HG02623 (cell line): ENCODE measurements around the gene POU2AF2.
"Not testable (repeated sequence)": the region's sequence is repeated elsewhere in the genome, so short reads cannot be mapped to it uniquely, and the experiment has no call there.

Experiments used
- ATAC-seq: cut with Tn5 transposase; IDR thresholded peaks from one replicate; pipeline ENCODE4 v1.9.1; 2021; ENCODE audit warnings: moderate library complexity; ENCODE audit not compliant: unreplicated experiment

Gene POU2AF2

DNA sequence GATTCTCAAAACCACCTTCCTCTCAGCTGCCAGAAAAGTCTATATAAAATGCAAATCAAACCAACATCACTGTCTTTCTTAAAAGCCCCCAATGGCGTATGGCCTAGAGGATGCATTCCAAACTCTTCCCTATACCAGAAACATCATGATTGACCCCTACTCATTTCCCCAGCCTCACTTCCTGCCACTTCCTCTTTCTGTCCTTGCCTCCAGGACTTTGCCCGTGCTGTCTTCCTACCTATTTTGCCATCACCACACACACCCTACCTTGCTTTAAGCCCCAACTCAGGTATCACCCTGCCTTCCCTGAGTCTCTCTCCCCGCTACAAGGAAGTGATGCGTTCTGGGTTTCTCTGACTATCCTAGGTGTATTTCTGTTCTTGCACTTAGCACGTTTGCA lies 8.1 kb downstream of the POU2AF2 start:
- no peak for ATAC-seq

DNA sequence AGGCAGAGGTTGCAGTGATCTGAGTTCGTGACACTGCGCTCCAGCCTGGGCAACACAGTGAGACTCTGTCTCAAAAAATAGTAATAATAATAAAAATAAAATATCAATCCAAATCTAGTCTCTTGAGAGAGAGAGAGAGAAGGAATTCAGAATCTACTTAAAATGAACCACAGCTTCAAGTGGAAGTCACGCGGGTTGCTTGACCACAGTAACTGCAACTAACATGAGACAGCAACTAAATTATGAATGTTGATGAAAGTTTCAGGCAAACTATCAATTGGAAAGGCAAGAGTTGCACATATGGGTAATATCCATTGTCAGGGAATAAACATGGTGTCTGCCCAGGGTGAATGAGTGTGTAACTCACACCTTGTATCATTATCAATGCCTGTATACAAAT lies 12.5 kb downstream of the POU2AF2 start:
- no peak for ATAC-seq

DNA sequence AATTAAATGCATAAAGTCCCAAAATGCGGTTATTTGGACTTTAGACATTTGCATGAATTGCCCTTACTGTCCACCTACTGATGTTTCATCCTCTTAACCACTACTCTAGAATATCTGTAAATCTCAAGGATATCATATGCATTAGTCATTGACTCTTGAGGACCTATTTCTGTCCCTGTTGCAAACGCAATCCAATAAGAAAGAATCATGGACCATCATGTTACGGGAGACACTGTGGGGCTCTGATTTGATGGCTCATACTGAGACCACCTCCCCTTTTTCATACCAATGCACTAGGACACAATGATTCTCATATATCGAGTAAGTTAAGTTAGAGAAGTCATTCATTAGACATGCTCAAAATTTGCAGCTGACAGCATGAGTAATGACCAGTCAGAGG lies 14.4 kb downstream of the POU2AF2 start:
- ATAC-seq = no peak

DNA sequence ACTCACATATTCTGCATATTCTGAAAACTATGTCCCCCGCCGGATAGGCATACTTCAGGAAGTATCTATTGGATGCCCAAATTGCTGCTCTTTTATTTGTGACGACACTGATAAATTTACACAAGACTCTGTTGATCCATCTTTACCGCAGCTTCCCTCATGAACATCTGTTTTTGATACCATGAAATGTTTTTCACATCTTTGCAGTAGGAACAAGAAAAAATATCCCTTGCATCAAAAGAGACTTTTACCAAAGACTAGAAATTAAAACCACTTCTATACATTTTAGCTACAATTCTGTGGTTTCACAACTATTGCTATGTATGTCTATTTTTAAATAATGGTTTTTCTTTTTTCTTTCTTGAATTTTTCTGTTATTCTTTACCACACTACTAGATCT lies 15.3 kb downstream of the POU2AF2 start:
- no peak for ATAC-seq

DNA sequence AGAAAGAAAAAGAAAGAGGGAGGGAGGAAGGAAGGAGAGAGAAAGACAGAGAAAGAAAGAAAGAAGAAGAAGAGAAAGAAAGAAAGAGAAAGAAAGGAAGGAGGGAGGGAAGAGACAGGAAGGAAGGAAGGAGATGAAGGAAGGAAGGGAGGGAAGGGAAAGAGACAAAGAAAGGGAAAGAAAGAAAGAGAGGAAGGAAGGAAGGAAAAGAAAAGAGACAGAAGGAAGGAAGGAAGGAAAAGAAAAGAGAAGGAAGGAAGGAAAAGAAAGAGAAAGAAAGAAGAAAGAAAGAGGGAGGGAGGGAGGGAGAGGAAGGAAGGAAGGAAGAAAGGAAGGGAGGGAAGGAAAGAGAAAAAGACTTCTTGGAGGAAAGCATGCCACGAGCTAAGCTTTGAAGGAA lies 19.1 kb downstream of the POU2AF2 start:
- no peak for ATAC-seq

DNA sequence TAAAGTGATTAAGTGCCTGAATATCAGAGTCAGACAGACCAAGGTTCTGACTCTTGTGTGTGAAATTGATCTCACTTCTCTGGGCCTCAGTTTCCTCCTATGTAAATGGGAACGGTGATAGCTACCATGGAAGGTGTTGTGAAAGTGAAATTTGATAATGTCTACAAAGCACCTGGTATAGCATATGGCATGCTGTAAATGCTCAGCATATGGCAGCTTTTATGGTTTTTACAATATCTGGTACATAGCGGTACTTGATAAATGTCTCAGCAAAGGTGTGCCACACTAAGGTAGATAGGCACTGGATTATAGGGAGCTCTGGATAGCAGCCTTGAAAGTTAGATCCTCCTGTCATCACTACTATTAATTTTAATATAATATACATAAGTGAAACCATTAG lies 19.9 kb downstream of the POU2AF2 start:
- ATAC-seq = no peak

DNA sequence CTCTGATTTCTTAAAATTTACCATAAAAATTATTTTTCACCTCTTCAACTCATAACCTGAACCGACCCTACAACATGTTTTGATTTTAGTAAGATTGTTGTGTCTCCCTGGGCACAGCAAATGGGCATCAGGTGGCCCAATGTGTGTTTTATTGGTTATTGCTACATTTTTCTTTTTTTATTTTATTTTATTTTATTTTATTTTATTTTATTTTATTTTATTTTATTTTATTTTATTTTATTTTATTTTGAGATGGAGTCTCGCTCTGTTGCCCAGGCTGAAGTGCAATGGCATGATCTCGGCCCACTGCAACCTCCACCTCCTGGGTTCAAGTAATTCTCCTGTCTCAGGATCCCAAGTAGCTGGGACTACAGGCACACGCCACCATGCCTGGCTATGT lies 22.8 kb downstream of the POU2AF2 start:
- ATAC-seq = not testable (repeated sequence)

DNA sequence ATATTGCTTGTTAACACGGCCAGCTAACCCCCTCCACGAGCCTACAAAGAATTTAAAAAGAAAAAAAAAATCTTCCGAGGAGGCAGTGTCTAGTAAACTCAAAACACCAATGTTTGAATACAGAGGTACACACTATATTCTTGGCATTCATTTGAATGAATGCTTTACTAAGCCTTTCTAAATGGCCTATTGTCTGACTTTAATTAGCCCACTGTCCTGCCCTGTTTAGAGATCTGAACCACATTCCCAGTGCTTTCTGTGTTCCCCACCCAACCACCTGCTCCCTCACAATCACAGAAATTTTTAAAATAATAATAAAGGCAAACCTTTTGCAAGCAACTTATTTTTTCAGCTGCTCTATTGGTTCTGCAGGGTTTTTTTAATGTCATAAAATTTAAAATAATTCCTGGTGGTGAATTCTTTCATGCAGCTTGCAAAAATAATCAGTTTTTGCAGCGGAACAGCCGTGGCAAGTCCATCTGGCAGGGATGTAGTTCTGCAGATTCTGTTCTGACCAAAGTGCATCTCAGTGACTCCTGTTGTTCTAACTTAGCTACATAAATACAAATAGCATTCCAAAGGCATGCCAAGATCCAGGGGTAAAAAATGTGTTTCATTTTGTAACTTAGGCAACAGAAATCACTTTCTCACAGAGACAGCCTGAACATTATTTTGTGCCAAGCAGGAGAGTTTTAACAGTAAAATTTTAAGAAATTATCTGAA lies 23.8 kb downstream of the POU2AF2 start:
- ATAC-seq = no peak

DNA sequence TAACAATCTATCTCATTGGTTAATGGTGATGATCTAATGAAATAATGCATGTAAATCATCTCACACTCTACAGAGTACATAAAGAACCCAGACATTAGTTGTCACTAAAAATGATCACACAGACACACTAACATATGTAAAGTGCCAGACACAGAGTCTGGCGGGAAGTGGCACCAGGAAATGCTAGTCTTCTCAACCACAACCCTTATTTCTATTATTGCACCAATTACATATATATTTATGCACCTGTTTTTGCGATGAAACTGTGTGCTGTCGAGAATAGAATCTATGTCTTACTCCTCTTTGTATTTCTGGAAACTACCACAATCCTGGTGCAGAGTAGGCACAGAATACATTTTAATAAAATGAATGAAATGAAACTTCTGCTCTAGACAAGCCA lies 26.9 kb downstream of the POU2AF2 start:
- ATAC-seq = no peak

DNA sequence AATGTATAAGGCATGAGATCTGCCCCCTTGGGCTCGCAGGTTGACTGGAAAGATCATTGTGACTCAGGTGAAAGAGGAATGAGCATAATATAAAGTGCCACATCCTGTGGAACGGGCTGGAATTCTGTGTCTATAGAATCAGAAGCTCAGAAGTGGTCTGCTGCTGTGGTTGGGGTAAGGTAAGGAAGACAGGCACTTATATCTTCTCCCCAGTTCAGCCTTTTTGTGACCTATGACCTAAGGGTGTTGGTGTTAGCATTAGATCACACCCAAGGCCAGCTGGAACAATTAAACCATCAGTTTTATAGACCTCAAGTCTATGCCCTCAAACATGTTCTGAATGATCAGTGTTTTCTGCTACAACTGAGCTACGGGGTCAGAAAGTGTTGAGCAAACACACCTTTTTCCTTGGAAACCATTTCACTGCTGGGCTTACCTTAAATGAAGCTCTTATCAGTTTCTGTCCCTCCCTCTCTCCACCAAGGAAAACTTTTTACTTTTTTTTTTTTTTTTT lies 37.1 kb downstream of the POU2AF2 start:
- no peak for ATAC-seq

DNA sequence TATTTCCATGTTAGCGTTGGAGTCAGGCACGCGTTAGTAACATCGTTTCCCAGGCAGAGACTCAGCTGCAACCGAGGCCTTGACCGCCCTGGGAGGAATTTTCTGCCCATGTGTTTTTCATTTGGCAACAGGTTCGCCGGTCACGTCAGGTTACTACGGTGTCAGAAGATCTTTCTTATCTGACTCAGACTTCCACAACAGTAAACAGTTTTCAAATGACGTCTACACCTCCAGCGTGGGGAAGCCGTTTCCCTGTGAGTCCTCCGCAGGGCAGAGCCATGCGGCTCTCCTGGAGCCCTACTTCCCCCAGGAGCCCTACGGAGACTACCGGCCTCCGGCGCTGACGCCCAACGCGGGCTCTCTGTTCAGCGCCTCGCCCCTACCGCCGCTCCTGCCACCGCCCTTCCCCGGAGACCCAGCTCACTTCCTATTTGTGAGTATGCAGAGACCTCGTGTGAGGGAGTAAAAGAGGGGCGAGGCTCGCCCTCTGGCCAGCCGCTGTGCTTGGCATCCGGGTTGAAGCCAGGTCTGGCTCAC lies 38.5 kb downstream of the POU2AF2 start:
- no peak for ATAC-seq

DNA sequence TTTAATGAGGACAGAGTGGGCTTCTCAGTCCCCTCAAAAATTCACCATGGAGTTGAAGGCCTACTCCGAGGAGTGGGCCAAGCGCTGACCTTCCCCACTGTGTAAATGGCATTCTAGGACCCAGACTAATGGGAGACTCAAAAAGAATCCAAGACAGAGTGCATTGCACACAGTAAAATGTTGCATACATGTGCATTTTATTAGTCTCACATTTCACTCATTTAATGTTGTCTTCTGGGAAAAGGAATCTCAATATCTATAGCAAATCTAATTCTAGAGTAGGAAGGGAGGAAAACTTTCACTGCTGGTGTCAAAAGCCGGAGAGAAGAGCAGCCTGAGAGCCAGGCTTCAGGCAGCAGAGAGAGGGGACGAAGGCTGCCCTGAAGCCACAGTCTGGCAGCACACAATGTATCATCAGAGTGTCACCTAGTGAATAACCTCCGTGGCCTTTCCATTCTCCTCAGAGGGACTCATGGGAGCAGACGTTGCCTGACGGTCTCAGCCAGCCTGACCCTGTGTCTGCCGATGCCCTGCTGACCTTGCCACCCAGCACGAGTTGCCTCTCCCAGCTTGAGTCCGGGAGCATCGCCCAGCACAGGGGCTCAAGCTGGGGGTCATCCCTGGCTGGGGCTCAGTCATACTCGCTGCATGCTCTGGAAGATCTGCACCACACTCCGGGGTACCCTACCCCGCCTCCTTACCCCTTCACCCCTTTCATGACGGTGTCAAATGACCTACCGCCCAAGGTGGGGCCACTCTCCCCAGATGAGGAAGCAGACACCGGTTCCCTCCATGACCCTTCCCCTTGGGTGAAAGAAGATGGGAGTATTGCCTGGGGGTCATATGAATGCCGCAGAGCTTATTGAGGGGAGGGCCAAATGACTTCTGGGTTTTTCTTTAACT lies 39.9 kb downstream of the POU2AF2 start:
- no peak for ATAC-seq

DNA sequence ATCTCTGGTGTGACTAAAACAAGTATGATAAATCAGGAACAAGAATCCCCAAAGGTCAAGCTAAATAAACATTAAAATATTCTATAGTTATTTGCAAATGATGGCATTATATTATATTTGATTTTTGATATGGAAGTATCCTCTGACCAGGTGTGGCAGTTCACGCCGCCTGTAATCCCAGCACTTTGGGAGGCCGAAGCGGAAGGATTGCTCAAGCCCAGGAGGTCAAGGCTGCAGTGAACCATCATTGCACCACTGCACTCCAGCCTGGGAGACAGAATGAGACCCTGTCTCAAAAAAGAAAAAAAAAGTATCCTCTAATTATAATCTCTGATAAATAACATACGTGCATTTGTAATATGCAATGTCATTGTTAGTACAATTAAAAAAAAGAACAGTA lies 46.2 kb downstream of the POU2AF2 start:
- no peak for ATAC-seq

DNA sequence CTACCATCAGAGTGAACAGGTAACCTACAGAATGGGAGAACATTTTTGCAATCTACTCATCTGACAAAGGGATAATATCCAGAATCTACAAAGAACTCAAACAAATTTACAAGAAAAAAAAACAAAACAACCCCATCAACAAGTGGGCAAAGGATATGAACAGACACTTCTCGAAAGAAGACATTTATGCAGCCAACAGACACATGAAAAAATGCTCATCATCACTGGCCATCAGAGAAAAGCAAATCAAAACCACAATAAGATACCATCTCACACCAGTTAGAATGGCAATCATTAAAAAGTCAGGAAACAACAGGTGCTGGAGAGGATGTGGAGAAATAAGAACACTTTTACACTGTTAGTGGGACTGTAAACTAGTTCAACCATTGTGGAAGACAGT lies 46.9 kb downstream of the POU2AF2 start:
- not testable (repeated sequence) for ATAC-seq

DNA sequence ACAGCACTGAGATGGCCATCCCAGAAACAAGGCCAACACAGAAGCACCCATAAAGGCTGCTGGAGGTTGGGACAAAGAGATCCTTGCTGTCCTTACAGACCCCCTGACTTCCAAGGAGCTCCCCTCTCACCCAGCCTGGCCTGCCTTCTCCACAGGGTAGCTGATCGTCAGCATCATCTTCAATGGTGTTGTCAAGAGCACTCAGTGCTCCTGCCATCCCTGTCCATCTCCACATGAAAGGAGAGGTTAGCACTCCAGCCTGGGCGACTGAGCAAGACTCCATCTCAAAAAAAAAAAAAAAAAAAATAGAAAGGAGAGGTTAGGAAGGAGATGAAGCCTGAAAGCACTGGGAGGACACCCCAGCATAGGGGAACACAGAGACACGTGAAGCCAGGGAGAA lies 50.7 kb downstream of the POU2AF2 start:
- no peak for ATAC-seq

DNA sequence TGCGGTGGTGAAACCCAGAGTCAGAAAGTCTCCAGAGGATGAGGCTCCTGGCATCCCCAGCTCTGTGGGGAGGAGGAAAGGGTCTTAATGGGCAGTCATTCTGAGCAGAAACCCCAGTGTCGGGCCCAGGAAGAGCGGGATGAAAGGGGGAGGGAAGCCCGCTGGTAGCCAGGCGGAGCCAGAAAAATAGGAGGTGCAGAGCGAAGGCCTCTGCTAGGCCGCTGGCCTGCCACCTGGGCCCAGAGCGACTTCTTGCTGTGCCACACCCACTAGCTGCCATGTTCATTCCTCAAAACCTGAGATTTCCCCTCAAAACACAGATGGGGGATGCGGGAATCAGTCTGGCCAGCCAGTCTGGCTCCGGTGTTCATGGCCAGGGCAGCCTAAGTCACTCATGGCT lies 52.2 kb downstream of the POU2AF2 start:
- no peak for ATAC-seq

DNA sequence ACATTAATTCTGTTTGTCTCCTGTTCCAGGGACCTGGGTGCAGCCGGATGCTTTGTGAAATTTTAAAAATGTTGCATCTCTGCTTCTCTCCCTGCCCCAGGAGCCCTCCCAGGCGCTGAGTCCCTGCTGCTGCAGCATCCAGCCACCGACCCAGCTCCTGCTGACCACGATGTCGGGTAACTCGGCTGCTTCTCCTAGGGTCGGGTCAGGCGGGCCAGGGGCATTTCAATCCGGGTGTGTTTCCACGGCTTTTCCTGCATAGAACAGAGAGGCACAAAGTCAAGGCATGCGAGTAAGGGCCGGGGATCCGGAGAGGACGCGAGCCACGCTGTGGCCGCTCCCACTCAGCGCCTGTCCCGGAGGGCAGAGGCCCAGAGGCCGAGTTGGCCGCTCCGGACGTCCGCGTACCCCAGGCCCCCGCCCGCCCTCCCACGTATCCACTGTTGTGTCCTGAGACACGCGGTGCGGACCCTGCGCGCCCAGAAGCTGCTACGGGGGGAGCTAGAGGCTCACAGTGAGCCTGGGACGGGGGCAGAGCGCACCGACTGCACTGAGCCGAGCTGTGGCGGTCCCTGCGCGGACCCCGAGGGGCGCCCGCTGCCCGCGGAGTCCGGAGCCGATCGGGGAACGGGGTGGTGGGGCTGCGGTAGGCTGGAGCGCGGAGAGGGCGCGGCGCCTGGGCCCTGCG lies 53.0 kb downstream of the POU2AF2 start, which contains the start of gene POU2AF3:
Gene POU2AF3, plus strand, starts transcription at position 134 of the 688 bp plus-strand sequence. Its CDS starts 36 bp downstream, at position 170.
- ATAC-seq = no peak

DNA sequence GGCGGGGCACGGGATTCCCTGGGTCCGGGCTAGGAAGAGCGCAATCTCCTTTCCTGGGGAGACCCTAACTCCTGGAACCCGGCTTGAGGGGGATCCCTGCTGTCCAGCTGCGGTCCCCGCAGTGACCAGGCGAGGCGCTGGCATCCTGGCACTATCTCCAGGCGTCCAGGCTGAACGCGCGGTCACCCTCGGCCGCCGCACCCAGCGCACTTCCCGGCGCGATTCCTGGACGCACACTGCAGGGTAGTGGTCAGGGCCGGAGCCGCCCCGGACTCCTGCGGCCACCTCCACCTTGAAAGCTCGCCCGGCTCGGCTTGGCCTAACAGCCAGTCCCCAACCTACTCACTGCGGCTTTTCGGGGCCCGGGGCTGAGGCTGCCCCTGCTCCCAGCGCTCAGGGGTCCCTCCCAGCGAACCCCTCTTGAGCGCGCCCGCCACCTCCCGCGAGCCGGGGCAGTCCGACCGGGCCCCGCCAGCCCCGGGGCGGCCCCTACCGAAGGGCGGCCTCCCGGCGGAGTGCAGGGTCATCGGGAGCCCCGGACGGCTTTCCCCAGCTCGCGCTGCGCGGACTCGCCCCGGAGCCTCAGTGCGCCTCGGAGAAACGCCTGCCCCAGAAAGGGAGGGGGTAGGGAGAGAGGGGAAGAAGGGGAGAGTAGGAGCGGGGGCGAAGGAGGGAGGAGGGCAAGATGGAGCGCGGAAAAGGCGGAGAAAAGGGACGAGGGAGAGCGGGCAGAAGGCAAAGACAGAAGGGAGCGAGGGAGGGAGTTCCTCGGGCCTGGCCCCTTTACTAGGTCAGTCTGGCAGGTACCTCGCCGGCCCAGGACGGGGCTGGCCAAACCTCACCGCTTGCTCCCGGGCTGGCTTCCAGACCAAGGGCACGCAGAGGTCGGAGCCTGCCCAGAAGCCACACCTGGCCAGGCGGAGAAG lies 53.8 kb downstream of the POU2AF2 start:
- ATAC-seq = no peak

DNA sequence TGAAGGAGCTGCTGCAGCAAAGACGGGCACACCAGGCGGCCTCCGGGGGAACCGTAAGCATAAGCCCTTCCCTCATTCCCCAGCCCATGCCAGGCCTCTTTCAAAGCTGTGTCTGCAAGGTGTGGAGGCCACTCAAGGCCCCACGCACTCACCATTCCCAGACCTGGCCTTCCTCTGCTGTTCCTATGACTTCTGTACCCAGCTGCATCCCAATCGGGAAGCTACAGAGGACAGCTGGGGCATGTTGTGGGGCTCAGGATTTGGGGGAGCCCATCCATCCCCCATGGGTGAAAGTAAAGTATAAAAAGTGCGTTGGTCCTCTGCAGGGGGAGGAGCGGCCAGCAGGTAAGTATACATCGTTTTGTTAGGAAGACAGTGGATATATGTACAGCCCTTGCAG lies 55.0 kb downstream of the POU2AF2 start:
- no peak for ATAC-seq
